Left ventricle myocardium inferior (tissue), 1 donor: ENCODE measurements around the gene DDX10. TPM values are rescaled to one million over a fixed set of nuclear protein-coding genes. Genes with fewer than 3 reads are reported as not detected.
"Not testable (repeated sequence)": the region's sequence is repeated elsewhere in the genome, so short reads cannot be mapped to it uniquely, and the experiment has no call there.

ENCODE experiments used
- DNase-seq: peaks from one replicate; pipeline ENCODE4 v3.0.0-alpha.2; 2020
- H3K27ac ChIP-seq: fragments of 200-600 bp; replicated peaks from 2 replicates; pipeline ENCODE4 v1.8.0; 2021
- H3K27me3 ChIP-seq: fragments of 200-600 bp; 2 replicates; pipeline ENCODE4 v1.8.0; 2021; ENCODE audit warnings: low read depth
- H3K36me3 ChIP-seq: fragments of 200-600 bp; 2 replicates; pipeline ENCODE4 v1.8.0; 2021
- H3K4me1 ChIP-seq: fragments of 200-600 bp; 2 replicates; pipeline ENCODE4 v1.8.0; 2021
- H3K4me3 ChIP-seq: fragments of 200-600 bp; 2 replicates; pipeline ENCODE4 v1.8.0; 2021; ENCODE audit warnings: mild to moderate bottlenecking, moderate library complexity
- H3K9me3 ChIP-seq: fragments of 200-600 bp; replicated peaks from 2 replicates; pipeline ENCODE4 v1.8.0; 2021
- intact Hi-C: fragments of 100-400 bp; cut with micrococcal nuclease; formaldehyde crosslinking; loops from one replicate; pipeline ENCODE4 v1.11.0; 2022
- total RNA-seq: library from RNA; stranded (reverse); fragmentation: NEBNext Ultra II Directional; extraction: Animal tissue kit (Norgen Biotek cat#: 25700); gene quantifications from one replicate; pipeline ENCODE4 v1.2.1, GENCODE V29; 2021
- TF ChIP-seq, protein P1 (sequence below): fragments of 200-600 bp; IDR thresholded peaks from 2 replicates; pipeline ENCODE4 v1.8.0; 2021; ENCODE audit warnings: antibody characterized with exemption, mild to moderate bottlenecking, borderline replicate concordance
- donor health status: DM: no; HTN: yes; CAD: no; lungs with severe emphysema.

Gene DDX10
- total RNA-seq, 1 donor from 2014 or later, result 11.7 TPM

DNA sequence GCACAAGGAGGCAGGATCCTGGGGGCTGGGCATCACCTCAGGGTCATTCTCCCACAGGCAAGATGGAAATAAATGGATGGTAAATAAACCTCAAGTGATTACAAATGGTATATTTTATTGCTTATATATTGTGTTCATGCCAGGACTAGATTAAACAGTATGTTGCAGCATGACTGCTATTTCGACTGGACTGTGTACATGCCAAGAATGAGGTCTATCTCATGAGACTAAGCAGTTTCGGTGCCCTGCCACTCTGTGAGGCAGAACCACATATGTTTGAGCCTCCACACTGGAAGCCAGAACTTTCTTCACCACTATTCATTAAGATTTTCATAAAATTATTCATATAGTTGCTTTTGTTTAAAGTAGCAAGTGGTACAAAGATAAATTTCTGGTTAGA, 140.2 kb downstream of the DDX10 start:
- H3K4me3 ChIP-seq, result no peak overlapping the region

DNA sequence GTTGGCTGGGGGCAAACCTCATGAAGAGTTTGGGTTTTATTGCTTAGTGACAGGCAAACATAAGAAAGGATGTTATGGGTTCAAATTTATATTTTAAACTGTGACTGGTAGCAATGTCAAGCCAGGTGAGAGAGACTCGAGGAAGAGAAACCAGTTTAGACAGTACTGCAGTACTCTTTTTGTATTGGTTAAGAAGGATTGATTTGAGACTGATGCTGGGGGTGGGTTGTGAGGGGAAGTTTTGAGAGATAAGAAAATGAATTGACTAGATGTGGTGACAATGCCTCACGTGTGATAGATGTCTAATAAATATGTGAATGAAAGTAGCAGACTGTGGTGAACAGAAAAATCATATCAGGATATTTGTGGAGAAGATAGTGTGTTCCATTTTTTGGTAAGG, 142.4 kb downstream of the DDX10 start:
- H3K36me3 ChIP-seq, result no peaks in the 10 kb centered on the region
- TF ChIP-seq, protein P1, sequence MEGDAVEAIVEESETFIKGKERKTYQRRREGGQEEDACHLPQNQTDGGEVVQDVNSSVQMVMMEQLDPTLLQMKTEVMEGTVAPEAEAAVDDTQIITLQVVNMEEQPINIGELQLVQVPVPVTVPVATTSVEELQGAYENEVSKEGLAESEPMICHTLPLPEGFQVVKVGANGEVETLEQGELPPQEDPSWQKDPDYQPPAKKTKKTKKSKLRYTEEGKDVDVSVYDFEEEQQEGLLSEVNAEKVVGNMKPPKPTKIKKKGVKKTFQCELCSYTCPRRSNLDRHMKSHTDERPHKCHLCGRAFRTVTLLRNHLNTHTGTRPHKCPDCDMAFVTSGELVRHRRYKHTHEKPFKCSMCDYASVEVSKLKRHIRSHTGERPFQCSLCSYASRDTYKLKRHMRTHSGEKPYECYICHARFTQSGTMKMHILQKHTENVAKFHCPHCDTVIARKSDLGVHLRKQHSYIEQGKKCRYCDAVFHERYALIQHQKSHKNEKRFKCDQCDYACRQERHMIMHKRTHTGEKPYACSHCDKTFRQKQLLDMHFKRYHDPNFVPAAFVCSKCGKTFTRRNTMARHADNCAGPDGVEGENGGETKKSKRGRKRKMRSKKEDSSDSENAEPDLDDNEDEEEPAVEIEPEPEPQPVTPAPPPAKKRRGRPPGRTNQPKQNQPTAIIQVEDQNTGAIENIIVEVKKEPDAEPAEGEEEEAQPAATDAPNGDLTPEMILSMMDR, result no peak
- H3K4me3 ChIP-seq, result no peak overlapping the region
- H3K9me3 ChIP-seq, result no peaks in the 10 kb centered on the region
- H3K27me3 ChIP-seq, result no peaks in the 10 kb centered on the region
- DNase-seq, result no peak
- intact Hi-C loops, result no loop called here
- H3K27ac ChIP-seq, result no peak overlapping the region
- peaks cover 14% of the 10 kb centered on the region for H3K4me1 ChIP-seq

More for the DNA sequence above, 140.2 kb downstream of the DDX10 start:
- no peaks in the 10 kb centered on the region for H3K9me3 ChIP-seq
- H3K27ac ChIP-seq, result no peak overlapping the region
- H3K4me1 ChIP-seq, result peaks cover 14% of the 10 kb centered on the region
- H3K36me3 ChIP-seq, result no peaks in the 10 kb centered on the region
- H3K27me3 ChIP-seq, result no peaks in the 10 kb centered on the region
- DNase-seq, result no peak
- TF ChIP-seq, protein P1, result no peak
- intact Hi-C loops, result no loop called here

DNA sequence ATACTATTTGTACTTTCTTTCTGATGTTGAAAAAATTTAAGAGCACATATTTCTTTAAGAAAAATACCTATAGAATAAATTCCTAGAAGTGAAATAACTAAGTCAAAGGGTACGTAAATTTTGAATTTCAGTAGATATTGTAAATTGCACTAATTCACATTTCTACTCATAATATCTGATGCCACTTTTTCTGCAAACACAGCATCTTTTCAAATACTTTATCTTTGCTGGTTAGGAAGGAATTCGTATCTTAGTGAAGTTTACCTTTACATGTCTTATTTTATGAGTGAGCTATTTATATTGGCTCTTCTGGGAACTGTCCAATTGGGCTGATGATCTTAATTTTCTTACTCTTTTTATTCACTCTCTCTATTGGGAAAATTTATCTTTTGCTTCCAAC, 148.2 kb downstream of the DDX10 start:
- intact Hi-C loops, result no loop called here
- no peak overlapping the region for H3K4me3 ChIP-seq

DNA sequence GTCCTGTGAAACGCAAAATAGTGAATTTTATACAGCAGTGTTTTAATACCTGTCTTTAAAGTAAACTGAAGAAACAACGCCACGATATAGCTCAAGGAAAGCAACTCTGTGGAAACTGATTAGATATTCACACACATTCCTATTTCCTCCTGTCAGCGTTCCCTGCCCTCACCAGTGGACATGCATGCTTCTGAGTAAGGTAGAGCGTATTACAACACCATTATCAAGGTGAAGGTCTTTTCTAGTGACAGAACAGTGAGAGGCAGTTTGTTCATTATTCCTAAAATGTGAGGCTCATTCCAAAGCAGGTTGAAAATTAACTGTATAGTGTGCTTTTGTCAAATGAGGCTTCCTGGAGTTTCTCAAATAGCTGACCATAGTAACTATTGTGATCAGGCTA, 153.1 kb downstream of the DDX10 start:
- H3K27me3 ChIP-seq, result no peaks in the 10 kb centered on the region
- H3K9me3 ChIP-seq, result no peaks in the 10 kb centered on the region
- TF ChIP-seq, protein P1, result no peak
- no peaks in the 10 kb centered on the region for H3K36me3 ChIP-seq
- no peak overlapping the region for H3K4me3 ChIP-seq
- no peak for DNase-seq
- H3K4me1 ChIP-seq, result no peaks in the 10 kb centered on the region
- intact Hi-C loops, result no loop called here
- no peak overlapping the region for H3K27ac ChIP-seq

More for the DNA sequence above, 148.2 kb downstream of the DDX10 start:
- TF ChIP-seq, protein P1, result no peak
- Histone ChIP-seq H3K27ac (no peak overlapping the region), H3K36me3 (no peaks in the 10 kb centered on the region), H3K4me1 (no peaks in the 10 kb centered on the region), H3K27me3 (no peaks in the 10 kb centered on the region), H3K9me3 (no peaks in the 10 kb centered on the region)
- no peak for DNase-seq

DNA sequence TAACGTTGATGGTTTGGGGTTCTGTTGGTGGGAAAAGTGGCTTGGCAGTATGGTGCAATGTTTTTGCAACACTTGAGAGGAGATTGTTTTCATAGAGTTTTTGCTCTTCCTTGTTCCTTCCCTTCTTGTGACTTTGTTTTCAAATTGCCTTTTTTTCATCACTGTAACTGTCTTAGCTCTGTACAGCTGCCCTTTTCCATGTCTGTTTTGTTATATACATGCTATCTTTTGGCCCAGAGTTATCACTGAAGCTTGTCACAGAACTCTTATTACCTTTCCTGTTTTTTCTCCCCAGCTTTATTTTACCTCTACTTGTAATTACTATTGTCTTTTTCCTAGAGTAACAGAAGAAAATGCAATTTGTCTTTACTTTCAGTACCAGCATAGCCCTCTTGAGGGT, 154.1 kb downstream of the DDX10 start:
- intact Hi-C loops, result no loop called here
- Histone ChIP-seq H3K27ac (no peak overlapping the region), H3K4me3 (no peak overlapping the region), H3K36me3 (no peaks in the 10 kb centered on the region), H3K4me1 (no peaks in the 10 kb centered on the region), H3K9me3 (no peaks in the 10 kb centered on the region), H3K27me3 (no peaks in the 10 kb centered on the region)
- DNase-seq, result no peak
- TF ChIP-seq, protein P1, result no peak

DNA sequence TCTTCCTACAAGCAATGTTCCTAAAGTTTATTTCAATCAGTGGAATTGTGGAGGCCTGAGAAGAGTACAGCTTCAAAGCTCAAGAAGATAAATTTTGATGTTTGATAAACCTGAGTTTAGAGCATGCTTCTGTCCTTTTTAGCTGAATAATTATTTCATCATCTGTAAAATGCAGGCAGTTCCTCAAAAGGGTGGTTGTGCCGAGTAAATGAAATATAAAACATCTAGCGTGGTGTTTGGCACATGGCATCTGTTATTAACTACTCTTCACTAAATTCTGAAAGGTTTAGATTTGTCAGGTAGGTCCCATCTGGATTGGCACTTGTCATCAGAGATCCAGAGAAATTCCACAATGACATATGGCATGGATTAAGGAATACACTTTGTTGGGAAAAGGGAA, 155.1 kb downstream of the DDX10 start:
- Histone ChIP-seq H3K36me3 (no peaks in the 10 kb centered on the region), H3K4me3 (no peak overlapping the region), H3K9me3 (no peaks in the 10 kb centered on the region), H3K4me1 (no peaks in the 10 kb centered on the region), H3K27ac (no peak overlapping the region), H3K27me3 (no peaks in the 10 kb centered on the region)
- intact Hi-C loops, result no loop called here
- TF ChIP-seq, protein P1, result no peak
- DNase-seq, result no peak

DNA sequence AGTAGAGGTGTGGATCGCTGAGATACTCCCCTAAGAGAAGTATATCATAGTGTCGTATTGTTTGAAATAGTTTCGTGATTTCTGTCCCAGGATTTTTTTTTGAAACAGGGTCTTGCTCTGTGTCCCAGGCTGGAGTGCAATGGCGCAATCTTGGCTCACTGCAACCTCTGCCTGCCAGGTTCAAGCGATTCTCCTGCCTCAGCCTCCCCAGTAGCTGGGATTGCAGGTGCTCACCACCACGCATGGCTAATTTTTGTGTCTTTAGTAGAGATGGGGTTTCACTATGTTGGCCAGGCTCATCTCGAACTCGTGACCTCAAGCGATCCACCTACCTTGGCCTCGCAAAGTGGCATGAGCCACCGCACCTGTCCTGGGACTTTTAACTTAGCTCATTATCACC, 159.1 kb downstream of the DDX10 start:
- intact Hi-C loops, H3K4me1 ChIP-seq, H3K27me3 ChIP-seq, H3K4me3 ChIP-seq, H3K27ac ChIP-seq, H3K36me3 ChIP-seq, DNase-seq, H3K9me3 ChIP-seq: not testable (repeated sequence)
